ENCODE data around the gene MPP3.

Gene MPP3

DNA sequence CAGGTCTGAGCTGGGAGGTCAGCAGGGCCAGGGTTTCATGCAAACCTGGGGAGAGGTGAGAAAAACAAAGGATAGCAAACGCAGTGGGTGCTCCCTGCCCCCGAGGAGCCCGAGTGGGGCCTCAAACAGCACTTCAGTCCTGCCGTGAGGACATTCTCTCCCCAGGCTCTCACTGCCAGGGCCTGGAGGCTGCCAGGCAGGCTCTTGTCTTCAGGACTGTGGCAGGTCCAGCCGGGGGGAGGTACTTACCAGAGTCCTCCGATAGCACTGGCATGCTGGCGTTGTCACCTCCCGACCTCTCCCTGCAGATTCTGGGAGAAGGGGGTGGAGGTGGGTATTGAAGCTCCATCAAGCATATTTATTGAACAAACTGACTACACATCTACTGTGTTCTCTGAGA is 1.3 kb downstream of the MPP3 start:
- no peak for DNase-seq

- DNase-seq = no peak
These were observed 2.3 kb downstream of the MPP3 start for GRCh38 chr17:43830510-43831140.

DNA sequence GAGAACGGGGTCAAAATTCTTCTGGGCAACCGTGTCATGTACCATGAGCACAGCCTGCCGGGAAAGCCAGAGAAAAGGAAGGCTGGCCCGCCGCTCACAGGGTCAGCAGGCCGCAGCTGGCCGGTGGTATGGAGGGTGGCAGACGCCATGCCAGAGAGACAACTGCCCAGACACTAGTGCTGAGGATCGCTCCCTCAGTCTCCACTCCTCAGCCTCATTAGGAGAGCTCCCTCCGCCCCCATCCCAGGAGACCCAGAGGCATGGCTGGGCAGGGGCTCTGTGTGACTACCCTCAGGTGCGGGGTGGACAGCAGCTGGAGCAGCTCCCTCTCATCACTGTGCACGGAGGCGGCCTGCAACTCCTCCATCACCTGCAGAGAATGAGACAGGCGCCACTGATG is 3.2 kb downstream of the MPP3 start:
- no peak for DNase-seq

- no peak for DNase-seq
These were observed 5.3 kb downstream of the MPP3 start for GRCh38 chr17:43827596-43827995.

DNA sequence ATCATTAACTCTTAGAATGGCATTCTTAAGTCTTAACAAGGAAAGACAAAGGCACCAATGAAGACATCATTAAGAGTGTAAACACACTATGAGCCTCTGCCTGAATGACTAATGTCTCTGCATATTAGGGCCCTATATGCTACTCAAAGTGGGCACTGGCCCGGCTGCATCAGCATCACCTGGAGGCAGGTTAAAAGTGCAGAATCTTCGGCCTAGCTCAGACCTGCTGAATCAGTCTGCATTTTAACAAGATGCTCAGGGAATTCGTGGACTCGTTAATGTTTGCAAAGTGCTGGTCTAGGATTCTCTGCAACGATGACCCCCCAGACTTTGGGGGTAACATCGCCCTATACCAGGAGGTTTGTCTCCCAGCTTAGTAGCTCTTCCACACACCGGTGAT is 6.7 kb downstream of the MPP3 start:
- DNase-seq = no peak

DNA sequence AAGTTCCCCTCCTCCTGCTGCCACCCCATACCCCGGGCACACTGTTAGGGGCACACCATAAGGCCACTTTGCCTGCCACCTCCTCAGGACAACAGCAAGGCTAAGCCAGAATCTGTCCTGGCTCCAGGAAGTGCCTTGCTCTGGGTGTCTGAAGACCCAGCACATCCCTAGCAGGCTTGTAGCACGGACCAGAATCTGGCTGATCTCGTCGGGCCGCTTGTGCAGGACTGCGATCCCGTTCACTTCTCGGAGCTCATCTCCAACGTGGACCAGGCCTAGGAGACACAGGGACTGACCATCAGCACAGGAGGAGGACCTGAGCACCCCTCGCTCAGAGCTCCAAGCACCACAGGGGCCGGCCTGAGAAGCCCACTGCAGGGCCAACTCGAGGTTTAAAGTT is 7.4 kb downstream of the MPP3 start:
- DNase-seq = no peak

- DNase-seq = no peak
These were observed 9.4 kb downstream of the MPP3 start for GRCh38 chr17:43823350-43824084.

GRCh38 chr17:43822570-43823190 is 10.3 kb downstream of the MPP3 start:
- DNase-seq = no peak

DNA sequence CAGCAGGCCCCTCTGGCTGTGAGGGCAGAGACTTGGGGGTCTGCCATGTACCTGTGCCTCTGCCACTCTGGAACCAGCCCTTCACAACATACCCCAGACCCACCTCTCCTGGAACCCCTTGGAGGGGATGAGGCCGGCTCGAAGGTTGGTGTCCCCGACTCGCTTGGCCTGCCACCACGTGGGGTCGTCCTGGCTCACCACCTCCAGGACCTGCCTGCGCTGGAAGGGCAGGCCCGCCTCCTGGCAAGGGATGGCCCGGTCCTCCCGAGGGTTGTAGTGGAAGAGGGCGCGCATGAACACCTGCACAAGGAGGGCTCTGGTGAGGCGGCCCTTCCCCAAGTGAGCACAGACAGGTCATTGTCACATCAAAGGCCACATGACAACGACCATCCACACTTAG is 12.2 kb downstream of the MPP3 start:
- DNase-seq = no peak

DNA sequence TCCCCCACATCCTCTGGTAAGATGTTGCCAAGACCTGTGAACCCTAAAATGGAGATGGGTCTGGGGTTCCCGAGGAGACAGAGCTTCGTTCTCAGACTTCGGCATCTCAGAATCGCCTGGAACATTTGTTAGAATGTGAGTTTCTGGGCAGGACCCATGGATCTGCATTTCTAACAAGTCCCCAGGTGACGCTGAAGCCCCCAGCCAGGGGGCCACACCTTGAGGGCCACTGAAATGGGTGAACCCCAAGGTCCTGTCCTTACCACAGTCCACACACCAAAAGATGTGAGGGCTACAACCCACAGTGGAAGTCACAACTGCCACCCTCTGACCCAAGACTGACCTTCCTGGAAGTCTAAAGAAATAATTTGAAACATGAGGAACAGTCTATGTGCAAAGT is 14.0 kb downstream of the MPP3 start:
- no peak for DNase-seq

- no peak for DNase-seq
These were observed 15.1 kb downstream of the MPP3 start for GRCh38 chr17:43817826-43818225.

- DNase-seq = no peak
These were observed 16.3 kb downstream of the MPP3 start for GRCh38 chr17:43816336-43817320.

- peak in 1 of 2 experiments; percentile 44 for DNase-seq
These were observed 18.2 kb downstream of the MPP3 start for GRCh38 chr17:43814714-43815113.

- no peak for DNase-seq
These were observed 18.9 kb downstream of the MPP3 start for GRCh38 chr17:43814026-43814425.

DNA sequence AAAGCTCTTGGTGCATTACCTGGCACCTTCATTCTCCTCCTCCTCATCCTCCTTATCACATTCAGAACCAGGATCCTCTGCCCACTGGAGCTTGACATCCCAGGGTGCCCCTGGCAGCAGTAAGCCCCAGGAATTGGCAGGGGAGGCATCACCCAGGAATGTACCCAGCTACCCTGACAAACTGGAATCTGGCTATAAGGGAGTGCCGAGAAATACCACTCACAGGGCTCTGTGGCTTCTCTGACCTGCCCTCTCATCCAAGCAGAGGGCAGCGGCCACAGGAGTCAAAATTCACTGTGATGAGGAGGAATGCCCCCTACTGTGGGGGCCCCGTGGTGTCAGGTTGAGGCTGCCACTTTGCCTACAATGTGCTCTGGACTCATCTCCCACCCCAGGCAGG is 19.6 kb downstream of the MPP3 start:
- DNase-seq = no peak

DNA sequence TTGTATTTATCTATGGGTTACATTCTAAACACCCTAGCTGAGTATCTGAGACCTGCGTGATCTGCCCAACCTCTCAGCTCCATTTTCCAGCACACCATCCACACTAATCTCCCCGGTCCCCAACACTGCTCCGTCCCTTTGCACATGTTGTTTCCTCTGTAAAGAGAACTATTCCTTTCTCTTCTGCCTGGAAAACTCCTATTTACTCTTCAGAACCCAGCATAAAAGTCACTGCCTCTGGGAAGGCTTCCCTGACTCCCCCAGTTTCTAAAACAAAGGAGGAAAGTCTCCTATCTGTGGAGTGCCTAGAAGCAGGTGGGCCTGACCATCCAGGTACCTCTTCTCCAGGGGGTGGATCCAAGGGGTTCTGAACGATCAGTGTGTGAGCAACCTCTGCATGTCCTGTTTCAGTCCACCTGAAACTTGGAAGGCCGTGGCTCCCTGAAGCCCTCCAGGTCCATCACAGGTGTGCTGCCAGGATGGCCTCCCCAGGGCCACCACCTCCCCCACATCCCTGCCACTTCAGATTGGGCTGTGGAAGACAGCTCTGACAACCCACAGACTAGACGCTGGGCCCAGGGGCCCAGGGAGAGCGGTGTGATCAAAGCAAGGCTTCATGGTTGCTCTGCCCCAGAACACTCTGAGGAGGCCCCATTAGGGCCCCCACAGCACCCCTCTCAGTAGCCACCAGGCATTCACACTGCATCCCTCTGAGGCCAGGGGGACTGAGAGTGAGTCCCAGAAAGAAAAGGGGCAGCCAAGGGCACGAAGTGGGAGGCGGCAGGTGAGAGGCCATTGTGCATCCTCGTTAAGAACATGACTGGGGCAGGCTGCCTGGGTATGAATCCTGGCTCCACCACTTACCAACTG is 20.3 kb downstream of the MPP3 start:
- DNase-seq = no peak

- DNase-seq = no peak
These were observed 22.1 kb downstream of the MPP3 start for GRCh38 chr17:43810823-43811222.

- no peak for DNase-seq
These were observed 22.7 kb downstream of the MPP3 start for GRCh38 chr17:43810226-43810715.

DNA sequence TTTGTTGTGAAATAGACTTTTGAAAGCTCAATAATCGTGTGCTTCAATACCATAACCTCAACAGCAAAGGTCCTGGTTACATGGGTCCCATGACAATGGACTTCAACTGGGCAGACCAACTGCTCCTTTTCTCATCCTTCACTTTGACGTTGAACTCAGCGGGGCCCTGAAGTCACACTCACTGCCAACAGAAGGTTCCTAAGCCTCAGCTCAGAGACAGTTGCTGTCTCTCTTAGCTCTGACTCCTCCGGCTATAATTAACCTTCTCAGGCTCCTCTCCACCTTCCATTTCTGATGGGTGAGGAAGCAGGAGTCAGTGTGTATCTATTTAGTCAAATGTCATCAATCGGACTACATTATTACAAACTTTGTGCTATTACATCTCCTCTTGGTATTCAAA is 23.8 kb downstream of the MPP3 start:
- no peak for DNase-seq

DNA sequence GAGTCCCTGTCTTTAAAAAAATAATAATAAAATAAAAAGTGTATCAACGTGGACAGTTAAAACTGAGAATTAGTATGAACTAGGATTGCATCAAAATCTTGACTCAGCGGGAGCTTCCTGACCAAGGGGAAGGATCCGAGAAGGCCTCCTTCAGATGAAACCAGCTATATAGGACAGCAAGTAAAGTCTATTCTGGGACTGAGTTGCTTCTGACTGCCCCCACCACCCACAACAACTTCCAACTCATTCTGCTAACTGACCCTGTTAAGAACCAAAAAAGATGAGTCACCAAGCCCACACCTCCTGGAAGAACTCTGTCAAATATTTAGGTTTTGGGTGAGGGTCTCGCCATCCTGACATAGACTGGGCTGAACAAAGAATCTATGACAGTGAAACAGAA is 24.9 kb downstream of the MPP3 start:
- no peak for DNase-seq

DNA sequence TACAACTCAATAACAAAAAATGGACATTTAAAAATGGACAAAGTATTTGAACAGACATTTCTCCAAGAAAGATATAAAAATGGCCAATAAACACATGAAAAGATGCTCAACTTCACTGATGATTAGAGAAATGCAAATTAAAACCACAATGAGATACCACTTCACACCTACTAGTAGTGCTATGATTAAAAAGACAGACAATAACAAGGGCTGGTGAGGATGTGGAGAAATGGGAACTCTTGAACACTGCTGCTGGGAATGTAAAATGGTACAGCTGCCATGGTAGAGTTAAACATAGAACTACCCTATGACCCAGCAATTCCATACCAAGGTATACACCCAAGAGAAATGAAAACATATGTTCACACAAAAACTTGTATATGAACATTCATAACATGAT is 27.8 kb downstream of the MPP3 start:
- no peak for DNase-seq

DNA sequence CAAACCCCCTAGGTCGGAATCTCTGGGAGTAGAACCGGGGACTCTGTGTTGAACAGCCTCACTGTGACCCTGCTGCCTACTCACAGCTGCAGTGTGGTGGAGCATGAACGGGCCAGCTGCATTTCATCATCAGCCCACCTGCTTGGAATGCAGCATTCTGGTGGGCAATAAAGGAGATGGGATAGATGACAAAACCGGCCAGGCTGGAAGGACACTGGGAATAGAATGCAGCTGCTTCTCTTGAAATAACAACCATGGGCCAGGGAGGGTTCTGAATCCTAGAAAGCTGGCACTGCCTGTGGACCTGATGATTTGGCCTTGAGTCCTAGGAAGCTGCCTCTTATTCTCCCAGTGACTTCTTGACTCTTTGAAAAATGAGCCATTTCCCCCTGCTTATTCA is 29.2 kb downstream of the MPP3 start:
- DNase-seq = no peak

All from AML-193 (cell line).